GM21390 (cell line): ENCODE results near the gene NCOA3.

ENCODE experiments used
- ATAC-seq: cut with Tn5 transposase; IDR thresholded peaks from one replicate; pipeline ENCODE4 v1.9.1; 2021; ENCODE audit not compliant: unreplicated experiment

Gene NCOA3

GRCh38 chr20:47596003-47596571 is 94.4 kb downstream of the NCOA3 start:
- no peak for ATAC-seq

DNA sequence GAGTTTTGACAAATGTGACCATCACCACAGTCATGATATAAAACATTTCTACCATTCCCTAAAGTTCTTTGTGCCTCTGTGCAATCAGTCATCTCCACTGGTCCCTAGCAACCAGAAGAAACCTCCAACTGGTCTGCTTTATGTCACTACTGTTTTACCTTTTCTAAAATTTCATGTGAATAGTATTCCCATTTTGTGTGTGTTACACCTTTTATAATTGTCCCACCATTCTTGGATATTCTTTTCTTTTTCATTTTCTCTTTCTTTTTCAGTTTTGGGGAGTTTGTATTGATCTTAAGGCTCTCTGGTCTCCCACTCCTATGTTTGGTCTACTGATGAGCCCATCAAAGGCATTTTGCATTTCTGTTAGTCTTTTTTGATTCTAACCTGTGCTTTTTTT is 95.4 kb downstream of the NCOA3 start:
- ATAC-seq = no peak

DNA sequence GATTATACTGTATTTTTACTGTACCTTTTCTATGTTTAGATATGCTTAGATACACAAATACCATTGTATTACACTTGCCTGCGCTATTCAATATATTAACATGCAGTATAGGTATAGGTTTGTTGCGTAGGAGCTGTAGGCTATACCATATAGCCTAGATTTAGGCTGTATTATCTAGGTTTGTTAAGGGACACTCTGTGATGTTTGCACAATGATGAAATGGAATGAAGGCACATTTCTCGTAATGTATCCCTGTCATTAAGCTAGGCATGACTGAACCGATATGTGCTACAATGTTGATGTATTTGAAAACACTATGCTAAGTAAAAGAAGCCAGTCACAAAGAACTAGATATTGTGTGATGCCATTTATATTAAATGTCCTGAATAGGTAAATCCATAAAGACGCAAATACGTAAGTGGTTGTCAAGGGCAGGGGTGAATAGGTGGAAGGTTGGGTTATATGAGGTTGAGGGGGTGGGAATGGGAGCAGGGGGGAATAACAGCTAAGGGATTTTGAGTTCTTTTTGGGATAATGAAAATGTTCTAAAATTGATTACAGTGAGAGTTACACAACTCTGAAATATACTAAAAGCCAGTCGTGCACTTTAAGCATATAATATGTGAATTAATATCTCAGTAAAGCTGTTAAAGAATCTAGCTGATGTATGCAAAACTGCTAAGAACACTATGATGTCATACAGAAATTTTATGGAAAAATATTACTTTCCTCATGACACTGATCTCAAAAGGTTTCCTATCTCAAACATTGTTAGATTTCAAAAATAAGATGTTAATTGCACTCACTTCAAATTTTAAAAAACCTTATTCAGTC is 97.4 kb downstream of the NCOA3 start:
- no peak for ATAC-seq

DNA sequence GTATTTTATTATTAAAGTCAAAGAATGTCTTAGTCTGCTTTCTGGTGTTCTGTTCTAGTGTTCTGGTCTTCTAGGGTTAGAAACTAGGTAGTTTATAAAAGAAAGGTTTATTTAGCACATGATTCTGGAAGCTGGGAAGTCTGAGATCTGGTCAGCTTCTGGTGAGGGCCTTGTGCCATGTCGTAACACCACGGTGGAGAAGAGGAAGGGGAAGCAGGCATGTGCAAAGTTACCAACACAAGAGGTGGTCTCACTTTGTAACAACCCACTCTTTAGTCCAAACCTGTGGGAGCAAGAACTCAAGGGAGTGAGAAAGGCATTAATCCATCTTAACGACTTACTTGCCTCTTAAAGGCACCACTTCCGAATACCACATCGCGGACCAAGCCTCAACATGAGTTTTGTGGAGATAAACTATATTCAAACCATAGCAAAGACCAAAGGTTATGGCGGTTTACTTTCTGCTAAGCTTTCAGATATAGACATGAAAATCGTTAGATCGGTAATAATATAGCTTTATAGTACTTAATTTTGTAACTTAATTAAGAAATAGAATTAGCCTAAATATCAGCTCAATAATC is 99.4 kb downstream of the NCOA3 start:
- ATAC-seq = no peak

DNA sequence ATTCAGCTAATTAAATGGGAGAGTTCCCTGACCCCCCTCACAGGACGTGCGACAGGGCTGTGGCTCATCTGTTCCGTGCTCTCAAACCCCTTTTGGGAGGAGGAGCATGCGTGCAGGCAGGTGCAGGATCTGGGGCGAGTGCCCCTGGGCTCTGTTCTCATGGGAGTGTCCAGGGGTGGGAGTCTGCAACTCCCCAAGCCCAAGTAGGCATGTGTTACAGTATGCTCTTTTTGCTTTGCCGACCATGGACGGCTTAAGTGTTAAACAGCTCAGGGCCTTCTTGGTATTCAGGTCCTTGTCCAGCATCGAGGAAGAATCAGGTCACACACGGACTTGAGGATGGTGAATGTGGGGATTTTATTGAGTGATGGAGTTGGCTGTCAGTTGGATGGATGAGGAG is 101.6 kb downstream of the NCOA3 start:
- ATAC-seq = no peak

DNA sequence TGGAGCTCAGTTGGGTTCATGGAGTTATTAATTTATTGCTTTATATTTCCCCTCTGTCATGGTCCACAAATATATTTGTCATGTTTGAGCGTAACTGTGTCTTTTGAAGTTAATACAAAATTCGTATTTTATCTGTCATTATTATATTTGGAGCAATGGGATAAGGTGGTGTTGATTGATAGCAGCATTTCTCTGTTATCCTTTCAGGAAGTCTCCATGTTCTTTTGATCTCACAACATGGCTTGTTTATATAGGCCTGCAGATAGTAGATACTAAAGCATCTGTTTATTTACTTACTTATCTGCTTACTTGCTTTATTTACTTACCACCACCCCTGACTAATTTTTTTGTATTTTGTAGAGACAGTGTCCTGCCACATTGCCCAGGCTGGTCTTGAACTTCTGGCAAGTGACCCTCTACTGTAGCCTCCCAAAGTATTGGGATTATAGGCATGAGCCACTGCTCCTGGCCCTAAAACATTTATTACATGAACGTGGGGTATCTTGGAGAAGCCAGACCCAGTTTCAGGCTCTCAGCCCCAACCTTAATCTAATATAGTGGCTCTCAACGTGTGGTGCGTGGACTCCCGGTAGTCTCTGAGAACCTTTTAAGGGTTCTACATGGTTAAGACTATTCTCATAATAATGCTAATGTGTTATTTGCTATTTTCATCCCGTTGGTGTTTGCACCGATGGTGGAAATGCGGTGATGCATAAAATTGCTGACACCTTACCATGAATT is 104.2 kb downstream of the NCOA3 start:
- ATAC-seq = no peak

- ATAC-seq = no peak
These were observed 104.8 kb downstream of the NCOA3 start for GRCh38 chr20:47606414-47606982.

- no peak for ATAC-seq
These were observed 105.4 kb downstream of the NCOA3 start for GRCh38 chr20:47606983-47607613.

- no peak for ATAC-seq
These were observed 107.3 kb downstream of the NCOA3 start for GRCh38 chr20:47609001-47609400.

DNA sequence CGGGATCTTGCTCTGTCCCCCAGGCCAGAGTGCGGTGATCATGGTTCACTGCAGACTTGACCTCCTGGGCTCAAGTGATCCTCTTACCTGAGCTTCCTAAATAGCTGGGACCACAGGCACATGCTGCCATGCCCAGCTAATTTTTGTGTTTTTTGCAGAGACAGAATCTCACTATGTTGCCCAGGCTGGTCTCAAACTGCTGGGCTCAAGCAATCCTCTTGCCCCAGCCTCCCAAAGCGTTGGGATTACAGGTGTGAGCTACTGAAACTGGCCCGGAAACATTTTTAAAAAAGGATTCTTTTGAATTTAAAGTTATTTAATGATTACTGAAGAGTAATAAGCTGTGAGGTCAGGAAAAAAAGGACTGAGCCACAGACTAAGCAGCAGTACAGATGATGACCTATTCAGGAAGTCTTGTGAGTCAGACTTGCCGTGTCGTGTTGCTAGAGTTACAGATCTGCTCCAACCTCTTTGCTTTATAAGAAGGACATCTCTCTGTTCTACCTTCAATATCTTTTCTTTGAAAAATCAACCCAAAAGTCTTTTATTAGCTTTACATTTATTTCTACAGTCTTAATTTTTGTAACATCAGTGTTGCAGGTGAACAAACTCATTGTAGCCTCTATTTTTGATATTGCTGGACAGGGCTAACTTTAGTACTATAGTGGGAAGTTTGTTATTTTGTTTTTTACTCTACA is 108.7 kb downstream of the NCOA3 start:
- ATAC-seq = no peak

DNA sequence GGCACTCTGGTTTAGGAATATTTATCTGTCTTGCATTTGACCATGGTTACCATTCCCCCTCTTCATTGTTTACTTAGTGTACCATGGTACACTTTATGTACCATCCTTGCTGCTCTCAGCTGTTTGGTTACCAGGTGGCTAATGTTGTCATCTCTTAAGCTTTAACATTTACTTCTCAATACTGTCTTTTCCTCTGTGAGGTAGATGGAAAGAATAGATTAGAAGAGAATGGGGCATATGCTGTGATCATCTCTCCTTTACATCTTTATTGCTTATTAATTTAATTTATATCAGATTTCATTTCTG is 109.2 kb downstream of the NCOA3 start:
- ATAC-seq = no peak

GRCh38 chr20:47611785-47612184 is 110.1 kb downstream of the NCOA3 start:
- ATAC-seq = no peak

GRCh38 chr20:47612670-47613069 is 111.0 kb downstream of the NCOA3 start:
- no peak for ATAC-seq

DNA sequence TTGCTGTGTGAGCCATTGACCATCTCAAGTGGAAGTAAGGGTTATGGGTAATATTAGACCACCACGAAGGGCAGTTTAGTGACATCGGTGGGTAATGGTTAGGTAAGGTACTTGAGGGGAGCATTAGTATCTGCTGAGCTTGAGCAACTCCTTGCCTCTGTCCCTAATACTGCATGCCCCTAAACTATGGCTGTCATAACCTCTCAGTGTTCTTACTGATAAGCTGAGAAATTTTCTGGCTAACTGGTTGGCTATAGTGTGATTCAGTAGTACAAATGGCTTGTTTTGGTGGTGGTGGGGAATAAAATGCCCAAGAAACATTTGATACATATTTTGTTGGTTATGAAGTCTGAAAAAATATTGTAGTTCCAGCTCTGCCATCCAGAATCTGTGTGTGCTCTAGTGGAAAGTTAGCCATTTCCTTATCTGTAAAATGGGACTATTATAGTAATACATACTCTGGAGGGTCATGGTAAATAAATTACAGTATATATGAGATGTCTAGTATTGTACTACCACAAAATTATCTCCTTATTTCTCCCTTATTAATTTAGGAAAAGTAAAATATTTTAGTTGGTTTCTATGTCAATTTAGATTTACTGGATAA is 113.1 kb downstream of the NCOA3 start:
- ATAC-seq = no peak

DNA sequence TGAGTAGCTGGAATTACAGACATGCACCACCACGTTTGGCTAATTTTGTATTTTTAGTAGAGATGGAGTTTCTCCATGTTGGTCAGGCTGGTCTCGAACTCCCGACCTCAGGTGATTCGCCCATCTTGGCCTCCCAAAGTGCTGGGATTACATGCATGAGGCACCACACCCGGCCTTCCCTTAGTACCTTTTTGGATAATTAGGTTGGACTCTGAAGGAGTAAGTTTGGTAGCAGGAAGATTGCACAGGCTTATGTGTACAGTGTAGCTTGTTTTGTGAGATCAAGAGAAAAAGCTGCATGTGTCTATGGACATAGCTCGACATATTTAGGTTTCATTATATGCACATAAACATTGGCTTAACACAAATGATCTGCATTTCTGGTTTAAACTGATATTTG is 116.8 kb downstream of the NCOA3 start:
- ATAC-seq = no peak

GRCh38 chr20:47620808-47621805 is 119.4 kb downstream of the NCOA3 start:
- ATAC-seq = no peak

- ATAC-seq = no peak
These were observed 120.5 kb downstream of the NCOA3 start for GRCh38 chr20:47622118-47622665.

DNA sequence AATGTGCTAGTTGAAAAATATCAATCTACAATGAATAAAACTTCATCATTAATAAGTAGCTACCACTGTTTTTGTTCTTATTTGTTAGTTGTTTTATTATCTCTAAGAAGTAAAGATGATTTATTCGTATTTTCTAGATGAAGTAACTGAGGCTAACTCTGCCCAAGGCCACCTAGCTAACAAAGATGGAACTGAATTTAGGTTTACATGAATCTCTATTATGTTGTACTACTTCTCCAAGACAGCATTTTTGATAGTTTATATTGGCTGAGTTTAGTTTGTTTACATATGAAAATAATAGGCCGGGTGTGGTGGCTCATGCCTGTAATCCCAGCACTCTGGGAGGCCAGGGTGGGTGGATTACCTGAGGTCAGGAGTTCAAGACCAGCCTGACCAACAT is 121.5 kb downstream of the NCOA3 start:
- no peak for ATAC-seq

- ATAC-seq = no peak
These were observed 125.9 kb downstream of the NCOA3 start for GRCh38 chr20:47627540-47627939.
